GM13976 (cell line): ENCODE results near the gene ELN.
"Not testable (repeated sequence)": the region's sequence is repeated elsewhere in the genome, so short reads cannot be mapped to it uniquely, and the experiment has no call there.

Source experiments
- DNase-seq: peaks from one replicate; pipeline ENCODE4 v3.0.0; 2012; ENCODE audit warnings: low spot score
- in situ Hi-C: fragments of 300-500 bp; cut with MboI; formaldehyde crosslinking; loops from one replicate; pipeline ENCODE4 v1.12.0; 2022; ENCODE audit warnings: low sequenced_read_pairs, mixed read lengths, inconsistent platforms; ENCODE audit not compliant: unreplicated experiment
- TF ChIP-seq, protein P1 (sequence below): IDR thresholded peaks from 2 replicates; pipeline ENCODE4 v1.5.1; 2012; ENCODE audit warnings: borderline replicate concordance, mild to moderate bottlenecking; ENCODE audit not compliant: insufficient read depth; ENCODE audit errors: extremely low read depth, missing control alignments, control extremely low read depth

Gene ELN

DNA sequence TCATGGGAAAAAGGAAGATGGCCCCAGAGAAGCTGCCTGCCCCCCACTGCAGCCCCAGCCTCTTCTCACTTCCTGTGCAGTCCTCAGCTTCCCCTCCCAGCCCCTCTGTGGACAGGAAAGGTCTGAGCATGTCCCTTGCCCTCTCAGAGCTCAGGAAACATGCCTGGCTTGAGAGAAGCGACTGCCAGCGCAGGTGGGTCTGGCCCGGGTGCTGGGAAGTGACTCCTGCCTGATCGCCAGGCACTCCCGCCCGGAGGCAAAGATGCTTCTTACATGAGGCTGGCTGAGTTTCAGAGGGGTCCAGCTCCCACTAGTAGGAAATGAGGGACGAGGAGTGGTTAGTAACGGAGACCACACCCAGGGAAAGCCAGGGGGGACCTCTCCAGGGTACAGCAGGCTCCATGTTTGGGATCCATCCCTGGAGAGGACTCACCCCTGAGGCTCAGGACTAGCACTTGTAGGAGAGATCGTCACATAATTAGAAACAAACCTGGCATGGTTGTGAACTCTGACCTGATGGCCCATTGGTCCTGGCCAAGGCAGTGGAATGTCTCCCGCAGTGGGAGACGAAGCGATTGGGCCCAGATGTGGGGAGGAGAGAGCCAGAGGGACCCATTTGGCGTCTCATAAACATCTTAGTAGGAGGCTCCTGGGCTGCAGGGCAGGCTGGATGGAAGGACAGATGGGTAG is 12.3 kb downstream of the ELN start:
- in situ Hi-C loops = no loop called here
- DNase-seq = no peak
- TF ChIP-seq, protein P1, sequence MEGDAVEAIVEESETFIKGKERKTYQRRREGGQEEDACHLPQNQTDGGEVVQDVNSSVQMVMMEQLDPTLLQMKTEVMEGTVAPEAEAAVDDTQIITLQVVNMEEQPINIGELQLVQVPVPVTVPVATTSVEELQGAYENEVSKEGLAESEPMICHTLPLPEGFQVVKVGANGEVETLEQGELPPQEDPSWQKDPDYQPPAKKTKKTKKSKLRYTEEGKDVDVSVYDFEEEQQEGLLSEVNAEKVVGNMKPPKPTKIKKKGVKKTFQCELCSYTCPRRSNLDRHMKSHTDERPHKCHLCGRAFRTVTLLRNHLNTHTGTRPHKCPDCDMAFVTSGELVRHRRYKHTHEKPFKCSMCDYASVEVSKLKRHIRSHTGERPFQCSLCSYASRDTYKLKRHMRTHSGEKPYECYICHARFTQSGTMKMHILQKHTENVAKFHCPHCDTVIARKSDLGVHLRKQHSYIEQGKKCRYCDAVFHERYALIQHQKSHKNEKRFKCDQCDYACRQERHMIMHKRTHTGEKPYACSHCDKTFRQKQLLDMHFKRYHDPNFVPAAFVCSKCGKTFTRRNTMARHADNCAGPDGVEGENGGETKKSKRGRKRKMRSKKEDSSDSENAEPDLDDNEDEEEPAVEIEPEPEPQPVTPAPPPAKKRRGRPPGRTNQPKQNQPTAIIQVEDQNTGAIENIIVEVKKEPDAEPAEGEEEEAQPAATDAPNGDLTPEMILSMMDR = no peak

DNA sequence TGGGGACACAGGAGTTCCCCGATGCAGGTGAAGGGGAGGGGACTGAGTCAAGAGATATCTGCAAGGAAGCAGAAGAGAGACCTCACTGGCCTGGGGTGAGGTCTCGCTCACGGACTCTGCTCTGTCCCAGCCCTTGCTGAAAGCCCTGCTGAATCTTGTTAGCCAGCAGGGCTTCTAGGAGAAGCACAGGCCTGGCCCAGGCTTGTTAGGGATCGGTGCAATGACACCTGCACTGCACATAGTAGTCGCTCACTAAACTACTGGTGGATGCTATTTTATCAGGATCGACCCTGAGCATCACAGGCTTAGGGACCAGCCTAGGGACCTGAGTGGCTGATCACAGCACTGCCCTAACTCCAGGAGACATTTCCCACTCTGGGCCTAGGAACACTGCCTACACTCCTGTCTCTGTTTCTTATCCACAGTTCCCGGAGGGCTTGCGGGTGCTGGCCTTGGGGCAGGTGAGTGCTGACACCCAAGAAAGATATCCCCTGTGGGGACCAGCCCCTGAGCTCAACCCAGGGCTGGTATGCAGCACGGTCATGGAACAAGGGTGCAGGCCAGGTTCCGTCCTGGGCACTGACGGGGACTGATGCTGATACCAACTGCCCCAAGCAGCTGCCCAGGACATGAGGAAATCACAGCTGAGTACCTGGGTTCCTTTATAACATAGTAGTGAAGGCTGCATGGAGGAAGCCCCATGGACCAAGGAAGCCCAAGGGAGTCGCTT is 13.0 kb downstream of the ELN start:
- in situ Hi-C loops = no loop called here
- no peak for DNase-seq
- TF ChIP-seq, protein P1 = no peak

DNA sequence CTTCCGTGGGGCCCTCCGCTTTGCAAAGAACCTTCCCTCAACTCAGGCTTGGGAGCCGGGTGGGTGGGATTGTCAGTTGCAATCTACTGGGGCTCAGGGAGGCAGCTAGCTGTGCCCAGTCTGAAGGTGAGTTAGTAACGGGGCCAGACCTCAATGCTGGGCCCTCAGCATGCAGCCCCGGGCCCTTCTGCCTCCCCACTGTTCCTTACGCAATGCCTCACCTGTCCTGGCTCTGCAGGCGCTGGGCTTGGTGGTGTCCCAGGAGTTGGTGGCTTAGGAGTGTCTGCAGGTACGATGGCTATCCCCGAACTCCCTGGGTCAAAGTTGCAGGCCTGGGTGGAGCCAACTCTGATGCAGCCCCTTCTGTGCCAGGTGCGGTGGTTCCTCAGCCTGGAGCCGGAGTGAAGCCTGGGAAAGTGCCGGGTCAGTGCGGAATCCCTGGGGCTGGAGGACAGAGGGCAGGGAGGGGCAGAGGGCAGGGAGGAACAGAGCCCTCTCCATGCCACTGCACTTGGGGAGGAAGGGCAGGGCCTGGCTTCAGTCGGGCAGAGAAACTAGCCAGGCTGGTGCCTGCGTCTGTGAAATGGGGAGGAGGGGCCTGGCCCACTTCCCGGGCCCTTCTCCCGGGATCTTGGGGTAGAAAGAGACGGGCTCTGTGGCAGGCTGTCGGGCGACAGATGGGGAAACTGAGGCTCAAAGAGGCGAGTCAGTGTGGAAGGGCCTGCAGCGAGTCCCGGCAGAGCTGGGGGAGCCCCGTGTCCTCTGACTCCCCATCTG is 15.0 kb downstream of the ELN start:
- in situ Hi-C loops = no loop called here
- TF ChIP-seq, protein P1 = no peak
- DNase-seq = no peak

DNA sequence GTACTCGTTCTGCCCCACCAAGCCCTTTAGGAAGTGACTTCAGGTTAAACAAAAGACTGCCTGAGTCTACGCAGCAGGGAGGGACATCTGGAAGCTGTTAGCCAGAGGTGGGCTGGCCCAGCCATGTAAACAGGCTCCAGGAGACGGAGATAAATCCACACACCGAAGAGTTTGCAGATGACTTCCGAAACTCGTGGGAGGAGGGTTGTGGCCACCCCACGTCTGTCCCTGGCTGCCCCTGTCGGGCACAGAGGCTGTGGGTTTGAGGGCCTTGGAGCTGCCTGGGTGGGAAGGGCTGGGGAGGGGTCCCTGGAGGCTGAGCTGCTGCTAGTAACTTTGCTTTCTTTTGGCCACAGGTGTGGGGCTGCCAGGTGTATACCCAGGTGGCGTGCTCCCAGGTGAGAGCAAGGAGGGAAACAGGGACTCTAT is 15.6 kb downstream of the ELN start:
- in situ Hi-C loops = no loop called here
- no peak for DNase-seq
- TF ChIP-seq, protein P1 = no peak

DNA sequence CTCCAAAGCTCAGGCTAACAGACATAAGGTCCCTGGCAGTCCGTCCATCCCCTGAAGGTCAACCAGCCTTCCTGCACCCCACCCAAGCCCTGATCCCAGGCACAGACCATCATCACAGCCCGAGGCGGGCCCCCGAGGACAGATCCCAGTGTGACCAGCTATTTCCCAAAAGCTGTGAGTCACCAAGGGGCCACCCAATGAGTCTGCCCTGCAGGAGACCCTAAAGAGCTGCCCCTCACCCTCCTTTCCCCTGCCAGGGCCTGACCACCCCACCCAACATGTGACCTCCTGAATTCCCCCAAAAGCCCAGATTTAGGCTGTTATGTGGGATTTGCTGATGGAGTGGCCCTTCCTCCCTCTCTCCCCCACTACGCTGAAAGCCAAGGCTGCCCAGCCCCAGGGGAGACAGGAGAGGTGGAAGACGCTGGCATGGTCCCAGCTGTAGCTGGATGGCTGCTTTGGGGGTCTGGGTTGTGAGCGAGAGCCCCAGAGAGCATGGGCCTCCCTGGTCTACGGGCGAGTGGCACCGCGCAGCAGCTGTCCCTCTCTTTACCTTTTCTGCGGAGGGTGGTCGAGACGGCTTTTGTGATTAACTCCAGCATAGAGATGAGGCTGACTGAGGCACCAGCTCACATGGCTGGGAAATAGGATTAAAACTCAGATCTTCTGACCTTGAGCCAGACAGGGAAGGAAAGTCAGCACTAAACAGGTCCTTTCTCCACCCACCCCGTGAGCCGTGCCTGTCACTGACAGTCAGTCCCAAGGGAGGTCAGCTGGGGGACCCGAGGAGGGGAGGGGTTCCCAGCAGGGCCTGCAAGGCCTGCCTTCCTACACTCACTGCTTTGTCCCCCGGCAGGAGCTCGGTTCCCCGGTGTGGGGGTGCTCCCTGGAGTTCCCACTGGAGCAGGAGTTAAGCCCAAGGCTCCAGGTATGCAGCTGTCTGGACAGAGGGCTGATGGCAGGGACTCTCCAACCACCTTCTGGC is 16.7 kb downstream of the ELN start:
- TF ChIP-seq, protein P1 = no peak

DNA sequence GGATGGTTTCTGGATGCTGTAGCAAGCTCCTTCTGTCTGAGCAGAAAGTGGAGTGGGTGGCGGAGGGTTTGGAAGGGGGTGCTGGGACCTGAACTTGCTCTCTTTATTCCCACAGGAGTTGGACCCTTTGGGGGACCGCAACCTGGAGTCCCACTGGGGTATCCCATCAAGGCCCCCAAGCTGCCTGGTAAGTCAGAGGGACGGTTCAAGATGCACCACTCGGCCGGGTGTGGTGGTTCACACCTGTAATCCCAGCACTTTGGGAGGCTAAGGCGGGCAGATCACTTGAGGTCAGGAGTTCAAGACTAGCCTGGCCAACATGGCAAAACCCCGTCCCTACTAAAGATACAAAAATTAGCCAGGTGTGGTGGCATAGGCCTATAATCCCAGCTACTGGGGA is 18.6 kb downstream of the ELN start:
- DNase-seq, in situ Hi-C loops: not testable (repeated sequence)

More for the DNA sequence above, 16.7 kb downstream of the ELN start:
- no peak for DNase-seq
- in situ Hi-C loops = no loop called here
